ENCODE data around the gene TRIM61. TPM values are rescaled to one million over a fixed set of nuclear protein-coding genes. Genes with fewer than 3 reads are reported as not detected.
"Not testable (repeated sequence)": the region's sequence is repeated elsewhere in the genome, so short reads cannot be mapped to it uniquely, and the experiment has no call there.

TRIM61 gene
- total and polyA plus RNA-seq, 2 experiments from 2014 or later: 0.18 TPM; not detected in 1

DNA sequence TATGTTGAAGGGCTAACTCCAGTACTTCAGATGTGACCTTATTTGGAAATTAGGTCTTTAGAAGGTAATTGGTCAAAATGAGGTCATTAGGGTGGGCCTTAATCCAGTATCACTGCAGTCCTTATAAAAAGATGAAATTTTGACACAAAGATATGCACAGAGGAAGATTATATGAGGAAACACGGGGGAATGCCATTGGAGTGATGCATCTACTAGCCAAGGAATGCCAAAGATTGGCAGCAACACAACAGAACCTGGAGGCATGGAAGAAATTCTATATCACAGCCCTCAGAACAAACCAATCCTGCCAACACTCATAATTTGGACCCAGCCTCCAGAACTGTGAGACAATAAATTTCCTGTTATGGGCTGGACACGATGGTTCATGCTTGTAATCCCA lies 17.6 kb downstream of the TRIM61 start:
- Histone ChIP-seq H3K4me2 (ENCODE audit: unreplicated experiment) (no peak overlapping the region), H3K27me3 (replicated peaks; ENCODE audit: insufficient read depth) (no peaks in the 10 kb centered on the region), H4K20me1 (ENCODE audit: insufficient read depth) (no peaks in the 10 kb centered on the region), H3K9ac (no peak overlapping the region), H2AFZ (no peak overlapping the region), H3F3A (ENCODE audit: insufficient read depth) (peaks cover 27% of the 10 kb centered on the region), H3K9me2 (ENCODE audit: insufficient read depth) (no peaks in the 10 kb centered on the region), H3K79me2 (ENCODE audit: insufficient read depth) (peaks cover 4% of the 10 kb centered on the region; the same call in 1 of the 2 replicates), H3K27ac (peak overlapping the region; percentile 44), H3K4me3 (no peak overlapping the region), H3K36me3 (ENCODE audit: low read depth) (no peaks in the 10 kb centered on the region), H3K4me1 (ENCODE audit: insufficient read depth) (peaks cover 22% of the 10 kb centered on the region; the same call in 1 of the 2 replicates), H3K9me3 (ENCODE audit: low read depth) (no peaks in the 10 kb centered on the region)
- 58 to 72% methylated on average over 2 of the region's 2 CpGs for WGBS, 2 experiments (ENCODE audit: low coverage in 1 of 2, low lambda C conversion rate in 2 of 2, missing lambda C conversion rate in 2 of 2)
- peak; percentile 55 for DNase-seq
- TF ChIP-seq EZH2phosphoT487 (IDR thresholded peaks at IDR 0.05; ENCODE audit: insufficient read depth, low read depth) (no peak), EZH2 (IDR thresholded peaks at IDR 0.05; ENCODE audit: insufficient read depth, poor library complexity, severe bottlenecking) (no peak)
- in situ Hi-C loops (cut with MboI): no loop called here

DNA sequence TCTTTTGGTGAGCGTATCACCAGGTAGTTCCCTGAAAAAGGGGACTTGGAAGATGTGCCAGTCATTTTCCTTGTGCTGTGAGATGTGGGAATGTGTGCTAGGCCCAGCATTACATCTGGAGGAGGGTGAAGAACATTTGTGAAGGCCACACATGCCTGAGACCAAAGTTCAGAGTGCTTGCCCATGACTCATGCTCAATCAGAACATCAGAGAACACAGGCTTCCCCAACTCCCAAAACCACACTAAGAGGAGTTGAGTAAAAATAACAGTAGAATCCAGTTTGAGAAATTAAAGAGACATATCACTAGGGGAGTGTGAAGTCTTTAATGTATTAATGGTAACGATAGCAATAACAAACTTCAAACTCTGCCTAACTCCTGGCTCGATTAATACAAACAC lies 18.0 kb downstream of the TRIM61 start:
- H3F3A ChIP-seq (ENCODE audit: insufficient read depth): peaks cover 27% of the 10 kb centered on the region
- H3K9me3 ChIP-seq (ENCODE audit: low read depth); H3K79me2 ChIP-seq (ENCODE audit: insufficient read depth); H3K4me2 ChIP-seq (ENCODE audit: unreplicated experiment); H3K9me2 ChIP-seq (ENCODE audit: insufficient read depth); in situ Hi-C loops (cut with MboI); H3K9ac ChIP-seq; H3K4me3 ChIP-seq; H3K36me3 ChIP-seq (ENCODE audit: low read depth); H3K27me3 ChIP-seq (replicated peaks; ENCODE audit: insufficient read depth); H2AFZ ChIP-seq; H4K20me1 ChIP-seq (ENCODE audit: insufficient read depth): not testable (repeated sequence)
- peaks cover 22% of the 10 kb centered on the region; the same call in 1 of the 2 replicates for H3K4me1 ChIP-seq (ENCODE audit: insufficient read depth)
- 97 to 100% methylated on average over 2 of the region's 3 CpGs for WGBS, 2 experiments (ENCODE audit: low coverage in 1 of 2, low lambda C conversion rate in 2 of 2, missing lambda C conversion rate in 2 of 2)
- peak; percentile 41 for DNase-seq
- peak overlapping the region; percentile 44 for H3K27ac ChIP-seq

DNA sequence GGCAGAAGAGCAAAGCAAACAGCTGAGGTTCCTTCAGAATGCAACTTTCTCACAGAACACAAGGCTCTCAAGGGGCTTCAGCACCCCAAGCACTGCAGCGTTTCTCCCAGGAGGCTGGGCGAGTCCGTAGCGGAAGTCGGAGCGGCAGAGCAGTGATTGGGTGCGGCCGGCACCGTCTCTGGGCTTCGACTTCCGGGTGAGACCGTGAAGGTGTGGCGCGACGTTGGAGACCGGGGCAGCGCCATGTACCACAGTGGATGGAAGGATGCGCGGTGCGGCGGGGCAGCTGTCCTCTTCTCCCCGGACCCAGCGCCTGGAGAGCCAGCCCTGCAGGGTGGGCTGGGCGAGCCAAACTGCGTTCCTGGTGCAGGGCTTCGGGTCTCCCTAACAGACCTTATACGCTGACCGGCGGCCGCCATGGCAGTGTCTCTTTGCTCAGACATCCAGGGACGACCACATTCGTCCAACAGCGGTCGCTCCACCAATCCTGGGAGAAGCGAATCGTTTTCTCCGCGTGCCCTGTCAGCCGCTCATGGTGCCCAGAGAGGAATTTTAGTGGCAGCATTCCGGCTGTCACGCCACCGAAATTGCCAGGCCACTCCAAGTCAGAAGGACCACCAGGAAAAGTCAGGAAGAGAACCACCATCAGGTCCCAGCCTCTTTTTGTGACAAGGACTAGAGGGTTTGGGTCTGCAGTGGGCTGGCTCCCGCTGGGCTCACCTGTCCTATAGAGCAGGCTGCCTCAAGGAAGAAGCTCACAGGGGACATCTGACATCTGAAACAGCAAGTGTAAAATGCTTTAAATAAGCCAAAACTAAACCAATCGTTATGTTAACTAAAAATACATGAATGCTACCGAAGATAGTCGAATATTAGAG lies 20.5 kb downstream of the TRIM61 start:
- 6 to 9% methylated on average over 46 of the region's 46 CpGs for WGBS, 2 experiments (ENCODE audit: low coverage in 1 of 2, low lambda C conversion rate in 2 of 2, missing lambda C conversion rate in 2 of 2)
- in situ Hi-C loops (cut with MboI): no loop called here
- H3K27ac ChIP-seq: 0 out of 2 replicates have a peak overlapping the region, but pooled peaks have one; percentile 2

DNA sequence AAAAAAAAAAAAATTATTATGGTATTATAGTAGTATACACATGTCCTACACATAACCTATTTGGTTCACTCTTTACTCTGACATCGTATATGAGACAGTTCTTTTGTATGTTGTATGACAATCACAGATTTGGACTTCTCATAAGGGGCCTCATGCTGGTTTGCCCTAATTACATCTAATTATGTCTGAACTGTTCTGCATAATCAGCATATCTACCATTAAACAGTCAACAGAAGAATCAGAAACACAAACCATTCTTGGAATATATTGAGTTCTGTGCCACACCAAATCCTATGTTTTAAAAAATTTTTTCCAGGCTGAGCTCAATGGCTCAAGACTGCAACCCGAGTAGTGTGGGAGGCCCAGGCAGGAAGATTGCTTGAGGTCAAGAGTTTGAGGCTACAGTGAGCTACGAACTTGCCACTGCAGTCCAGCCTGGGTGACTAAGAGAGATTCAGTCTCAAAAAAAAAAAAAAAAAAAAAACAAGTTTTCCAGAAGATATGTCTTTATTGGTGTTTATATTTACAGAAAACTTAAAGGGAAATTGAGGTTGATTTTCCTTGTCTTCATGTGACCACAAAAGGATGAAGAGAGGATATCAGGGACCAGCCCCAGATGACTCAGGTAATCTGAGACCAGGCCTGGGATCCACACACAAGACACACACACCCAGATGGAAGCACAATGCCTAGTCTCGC lies 22.2 kb downstream of the TRIM61 start:
- in situ Hi-C loops (cut with MboI): no loop called here
- no peak for DNase-seq

More for the DNA sequence above, 20.5 kb downstream of the TRIM61 start:
- Histone ChIP-seq H2AFZ (peak overlapping the region; percentile 99), H3K4me3 (peak overlapping the region; percentile 82), H3K4me1 (ENCODE audit: insufficient read depth) (peaks cover 22% of the 10 kb centered on the region; the same call in 1 of the 2 replicates), H4K20me1 (ENCODE audit: insufficient read depth) (no peaks in the 10 kb centered on the region), H3K9me2 (ENCODE audit: insufficient read depth) (no peaks in the 10 kb centered on the region), H3K36me3 (ENCODE audit: low read depth) (no peaks in the 10 kb centered on the region), H3K79me2 (ENCODE audit: insufficient read depth) (peaks cover 4% of the 10 kb centered on the region; the same call in 1 of the 2 replicates), H3K4me2 (ENCODE audit: unreplicated experiment) (peak overlapping the region; percentile 86), H3F3A (ENCODE audit: insufficient read depth) (peaks cover 27% of the 10 kb centered on the region), H3K9ac (peak overlapping the region; percentile 55), H3K27me3 (replicated peaks; ENCODE audit: insufficient read depth) (no peaks in the 10 kb centered on the region), H3K9me3 (ENCODE audit: low read depth) (no peaks in the 10 kb centered on the region)
- no peak for TF ChIP-seq EZH2 (IDR thresholded peaks at IDR 0.05; ENCODE audit: insufficient read depth, poor library complexity, severe bottlenecking)
- no peak for TF ChIP-seq EZH2phosphoT487 (IDR thresholded peaks at IDR 0.05; ENCODE audit: insufficient read depth, low read depth)
- DNase-seq: peak; percentile 83

More for the DNA sequence above, 22.2 kb downstream of the TRIM61 start:
- H3K9me3 ChIP-seq (ENCODE audit: low read depth): no peaks in the 10 kb centered on the region
- H4K20me1 ChIP-seq (ENCODE audit: insufficient read depth): no peaks in the 10 kb centered on the region
- no peaks in the 10 kb centered on the region for H3K9me2 ChIP-seq (ENCODE audit: insufficient read depth)
- no peaks in the 10 kb centered on the region for H3K36me3 ChIP-seq (ENCODE audit: low read depth)
- no peak overlapping the region for H2AFZ ChIP-seq
- no peak overlapping the region for H3K4me2 ChIP-seq (ENCODE audit: unreplicated experiment)
- TF ChIP-seq EZH2 (IDR thresholded peaks at IDR 0.05; ENCODE audit: insufficient read depth, poor library complexity, severe bottlenecking) (no peak), EZH2phosphoT487 (IDR thresholded peaks at IDR 0.05; ENCODE audit: insufficient read depth, low read depth) (no peak)
- H3K4me1 ChIP-seq (ENCODE audit: insufficient read depth): peaks cover 22% of the 10 kb centered on the region; the same call in 1 of the 2 replicates
- peaks cover 27% of the 10 kb centered on the region for H3F3A ChIP-seq (ENCODE audit: insufficient read depth)
- H3K79me2 ChIP-seq (ENCODE audit: insufficient read depth): peaks cover 4% of the 10 kb centered on the region; the same call in 1 of the 2 replicates
- H3K27ac ChIP-seq: no peak overlapping the region
- H3K9ac ChIP-seq: no peak overlapping the region
- WGBS, 2 experiments (ENCODE audit: low coverage in 1 of 2, low lambda C conversion rate in 2 of 2, missing lambda C conversion rate in 2 of 2): 78 to 82% methylated on average over 4 of the region's 4 CpGs
- no peaks in the 10 kb centered on the region for H3K27me3 ChIP-seq (replicated peaks; ENCODE audit: insufficient read depth)
- H3K4me3 ChIP-seq: no peak overlapping the region

Measured in GM23248 (cell line).